Measurements from ENCODE around the gene PHACTR4. TPM values are rescaled to one million over a fixed set of nuclear protein-coding genes. Genes with fewer than 3 reads are reported as not detected.
"Not testable (repeated sequence)": the region's sequence is repeated elsewhere in the genome, so short reads cannot be mapped to it uniquely, and the experiment has no call there.

The PHACTR4 gene
- total RNA-seq, 2 donors from 2014 or later, result 49.9 to 65.0 TPM

GRCh38 chr1:28370239-28371009, 884 bp downstream of the PHACTR4 start:
- no peaks in the 10 kb centered on the region for H3K9me3 ChIP-seq (ENCODE audit: control insufficient read depth, low read length)
- H3K4me3 Mint-ChIP-seq, result peak overlapping the region; percentile 98
- no peaks in the 10 kb centered on the region for H3K27me3 ChIP-seq (ENCODE audit: control insufficient read depth, insufficient read depth, low read length, poor library complexity, severe bottlenecking)
- 42 to 78% methylated on average over 14 to 29 of the region's 32 CpGs for WGBS, 2 experiments (ENCODE audit: insufficient coverage in 1 of 2, insufficient read length in 1 of 2)
- H3K27ac Mint-ChIP-seq, result peak overlapping the region; percentile 96
- H3K4me1 ChIP-seq (ENCODE audit: control insufficient read depth, insufficient read depth, low read length), result no peaks in the 10 kb centered on the region
- no peak for DNase-seq
- H3K9me3 Mint-ChIP-seq, result no peaks in the 10 kb centered on the region
- peak overlapping the region; percentile 72 for H3K9ac ChIP-seq (ENCODE audit: extremely low read depth, low read length, poor library complexity, severe bottlenecking)
- peaks cover 21% of the 10 kb centered on the region for H3K4me1 Mint-ChIP-seq
- peaks cover 16% of the 10 kb centered on the region for H3K36me3 ChIP-seq (ENCODE audit: control insufficient read depth, insufficient read depth, low read length)
- H3K27ac ChIP-seq (ENCODE audit: low read depth, low read length), result peak overlapping the region; percentile 96
- no peaks in the 10 kb centered on the region for H3K27me3 Mint-ChIP-seq (ENCODE audit: insufficient read depth)
- TF ChIP-seq, protein P1, sequence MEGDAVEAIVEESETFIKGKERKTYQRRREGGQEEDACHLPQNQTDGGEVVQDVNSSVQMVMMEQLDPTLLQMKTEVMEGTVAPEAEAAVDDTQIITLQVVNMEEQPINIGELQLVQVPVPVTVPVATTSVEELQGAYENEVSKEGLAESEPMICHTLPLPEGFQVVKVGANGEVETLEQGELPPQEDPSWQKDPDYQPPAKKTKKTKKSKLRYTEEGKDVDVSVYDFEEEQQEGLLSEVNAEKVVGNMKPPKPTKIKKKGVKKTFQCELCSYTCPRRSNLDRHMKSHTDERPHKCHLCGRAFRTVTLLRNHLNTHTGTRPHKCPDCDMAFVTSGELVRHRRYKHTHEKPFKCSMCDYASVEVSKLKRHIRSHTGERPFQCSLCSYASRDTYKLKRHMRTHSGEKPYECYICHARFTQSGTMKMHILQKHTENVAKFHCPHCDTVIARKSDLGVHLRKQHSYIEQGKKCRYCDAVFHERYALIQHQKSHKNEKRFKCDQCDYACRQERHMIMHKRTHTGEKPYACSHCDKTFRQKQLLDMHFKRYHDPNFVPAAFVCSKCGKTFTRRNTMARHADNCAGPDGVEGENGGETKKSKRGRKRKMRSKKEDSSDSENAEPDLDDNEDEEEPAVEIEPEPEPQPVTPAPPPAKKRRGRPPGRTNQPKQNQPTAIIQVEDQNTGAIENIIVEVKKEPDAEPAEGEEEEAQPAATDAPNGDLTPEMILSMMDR (conservative IDR thresholded peaks at IDR 0.05), result peak; percentile 48
- H3K36me3 Mint-ChIP-seq (ENCODE audit: low read depth), result peaks cover 24% of the 10 kb centered on the region
- peak overlapping the region; percentile 89 for H3K4me3 ChIP-seq (ENCODE audit: low read length)

DNA sequence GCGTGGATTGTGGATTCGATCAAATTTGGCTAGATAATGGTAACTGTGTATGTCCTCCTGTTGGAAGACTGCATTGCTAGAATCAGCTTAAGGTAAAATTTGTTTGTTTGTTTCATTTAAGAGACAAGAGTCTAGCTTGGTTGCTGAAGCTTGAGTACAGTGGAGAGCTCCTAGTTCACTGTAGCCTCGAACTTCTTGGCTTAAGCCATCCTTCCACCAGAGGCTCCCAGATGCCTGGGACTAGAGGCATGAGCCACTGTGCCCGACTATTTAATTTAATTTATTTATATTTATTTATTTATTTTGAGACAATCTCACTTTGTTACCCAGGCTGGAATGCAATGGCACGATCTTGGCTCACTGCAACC, 1.5 kb downstream of the PHACTR4 start:
- peak overlapping the region; percentile 96 for H3K27ac Mint-ChIP-seq
- Histone ChIP-seq H3K36me3 (ENCODE audit: control insufficient read depth, insufficient read depth, low read length) (peaks cover 16% of the 10 kb centered on the region), H3K27ac (ENCODE audit: low read depth, low read length) (no peak overlapping the region), H3K27me3 (ENCODE audit: control insufficient read depth, insufficient read depth, low read length, poor library complexity, severe bottlenecking) (no peaks in the 10 kb centered on the region), H3K4me1 (ENCODE audit: control insufficient read depth, insufficient read depth, low read length) (no peaks in the 10 kb centered on the region), H3K9me3 (ENCODE audit: control insufficient read depth, low read length) (no peaks in the 10 kb centered on the region), H3K4me3 (ENCODE audit: low read length) (peak overlapping the region; percentile 89), H3K9ac (ENCODE audit: extremely low read depth, low read length, poor library complexity, severe bottlenecking) (no peak overlapping the region)
- peaks cover 29% of the 10 kb centered on the region for H3K36me3 Mint-ChIP-seq (ENCODE audit: low read depth)
- no peaks in the 10 kb centered on the region for H3K27me3 Mint-ChIP-seq (ENCODE audit: insufficient read depth)
- WGBS, 2 experiments (ENCODE audit: insufficient coverage in 1 of 2, insufficient read length in 1 of 2), result 88 to 100% methylated on average over 2 to 4 of the region's 5 CpGs
- H3K9me3 Mint-ChIP-seq, result no peaks in the 10 kb centered on the region
- TF ChIP-seq, protein P1 (conservative IDR thresholded peaks at IDR 0.05), result no peak
- peak overlapping the region; percentile 98 for H3K4me3 Mint-ChIP-seq
- no peak for DNase-seq
- H3K4me1 Mint-ChIP-seq, result peaks cover 21% of the 10 kb centered on the region

GRCh38 chr1:28373450-28373849, 3.9 kb downstream of the PHACTR4 start:
- H3K27ac Mint-ChIP-seq; H3K4me3 ChIP-seq (ENCODE audit: low read length); H3K27ac ChIP-seq (ENCODE audit: low read depth, low read length); H3K4me3 Mint-ChIP-seq; H3K9me3 ChIP-seq (ENCODE audit: control insufficient read depth, low read length); H3K9ac ChIP-seq (ENCODE audit: extremely low read depth, low read length, poor library complexity, severe bottlenecking); H3K27me3 Mint-ChIP-seq (ENCODE audit: insufficient read depth); DNase-seq; H3K4me1 ChIP-seq (ENCODE audit: control insufficient read depth, insufficient read depth, low read length); H3K27me3 ChIP-seq (ENCODE audit: control insufficient read depth, insufficient read depth, low read length, poor library complexity, severe bottlenecking); H3K9me3 Mint-ChIP-seq: not testable (repeated sequence)
- H3K36me3 Mint-ChIP-seq (ENCODE audit: low read depth), result peaks cover 35% of the 10 kb centered on the region
- 89 to 98% methylated on average over 5 to 7 of the region's 7 CpGs for WGBS, 2 experiments (ENCODE audit: insufficient coverage in 1 of 2, insufficient read length in 1 of 2)
- H3K36me3 ChIP-seq (ENCODE audit: control insufficient read depth, insufficient read depth, low read length), result peaks cover 16% of the 10 kb centered on the region
- peaks cover 21% of the 10 kb centered on the region for H3K4me1 Mint-ChIP-seq

Data from endodermal cell (in vitro differentiated cells).